Chondrocyte (in vitro differentiated cells): Measurements from ENCODE around the gene LMBRD2. TPM values are rescaled to one million over a fixed set of nuclear protein-coding genes. Genes with fewer than 3 reads are reported as not detected.
A peak's percentile ranks its signal among the peaks of the same experiment; 100 is the strongest.

Experiments used
- DNase-seq: peaks from one replicate; pipeline ENCODE4 v3.0.0; 2021; ENCODE audit warnings: mixed read lengths, low spot score
- H3K27ac Mint-ChIP-seq: one replicate; pipeline ENCODE4 v1.8.0; 2021; ENCODE audit warnings: mild to moderate bottlenecking, moderate library complexity, mixed read lengths; ENCODE audit not compliant: unreplicated experiment
- H3K27me3 Mint-ChIP-seq: 2 replicates; pipeline ENCODE4 v1.8.0; 2021; ENCODE audit warnings: low read depth, mixed read lengths
- H3K36me3 Mint-ChIP-seq: 2 replicates; pipeline ENCODE4 v1.8.0; 2021; ENCODE audit warnings: low read depth, mixed read lengths
- H3K4me1 Mint-ChIP-seq: 2 replicates; pipeline ENCODE4 v1.8.0; 2021; ENCODE audit warnings: low read depth, mild to moderate bottlenecking, mixed read lengths
- H3K4me3 Mint-ChIP-seq: one replicate; pipeline ENCODE4 v1.8.0; 2021; ENCODE audit warnings: mild to moderate bottlenecking, moderate library complexity, mixed read lengths; ENCODE audit not compliant: unreplicated experiment
- H3K9me3 Mint-ChIP-seq: 2 replicates; pipeline ENCODE4 v1.8.0; 2021; ENCODE audit warnings: low read depth, mixed read lengths
- total RNA-seq: library from RNA; stranded (reverse); gene quantifications from 3 replicates; pipeline ENCODE4 v1.2.1, GENCODE V29; 2021
- TF ChIP-seq, protein P1 (sequence below): fragments of 200-600 bp; sonication (generic); IDR thresholded peaks from 2 replicates; pipeline ENCODE4 v1.5.0; 2021; ENCODE audit warnings: antibody characterized with exemption, mild to moderate bottlenecking, moderate library complexity

The LMBRD2 gene
- total RNA-seq, 1 donor from 2014 or later: 11.6 TPM

DNA sequence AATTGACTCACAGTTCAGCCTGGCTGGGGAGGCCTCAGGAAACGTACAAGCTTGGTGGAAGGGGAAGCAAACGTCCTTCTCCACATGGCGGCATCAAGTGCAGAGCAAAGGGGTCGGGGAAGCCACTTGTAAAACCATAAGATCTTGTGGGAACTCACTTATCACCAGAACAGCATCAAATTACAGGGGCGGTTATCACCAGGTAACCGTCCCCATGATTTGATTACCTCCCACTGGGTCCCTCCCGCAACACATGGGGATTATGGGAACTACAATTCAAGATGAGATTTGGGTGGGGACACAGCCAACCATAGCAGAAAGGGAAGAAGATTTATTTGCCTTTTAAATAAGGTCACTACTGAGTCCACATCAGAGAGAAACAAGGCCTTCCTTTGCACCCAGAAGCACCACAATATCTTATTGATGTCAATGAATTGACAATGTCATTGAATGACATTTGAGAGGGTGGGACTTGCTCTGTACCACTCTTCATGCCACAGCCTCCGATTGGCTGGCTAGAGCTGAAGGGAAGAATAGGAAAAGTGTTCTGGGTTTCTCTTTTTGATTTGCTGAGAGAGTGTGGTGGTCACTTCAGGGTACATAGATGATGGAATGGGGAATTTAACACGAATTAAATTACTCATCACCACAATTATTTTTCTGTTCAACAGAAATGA is 11.3 kb upstream of the LMBRD2 start:
- H3K4me1 Mint-ChIP-seq: peaks cover 27% of the 10 kb centered on the region
- no peak overlapping the region for H3K27ac Mint-ChIP-seq
- DNase-seq: no peak
- H3K9me3 Mint-ChIP-seq: no peaks in the 10 kb centered on the region
- no peak overlapping the region for H3K4me3 Mint-ChIP-seq
- H3K27me3 Mint-ChIP-seq: no peaks in the 10 kb centered on the region
- H3K36me3 Mint-ChIP-seq: peaks cover 35% of the 10 kb centered on the region
- TF ChIP-seq, protein P1, sequence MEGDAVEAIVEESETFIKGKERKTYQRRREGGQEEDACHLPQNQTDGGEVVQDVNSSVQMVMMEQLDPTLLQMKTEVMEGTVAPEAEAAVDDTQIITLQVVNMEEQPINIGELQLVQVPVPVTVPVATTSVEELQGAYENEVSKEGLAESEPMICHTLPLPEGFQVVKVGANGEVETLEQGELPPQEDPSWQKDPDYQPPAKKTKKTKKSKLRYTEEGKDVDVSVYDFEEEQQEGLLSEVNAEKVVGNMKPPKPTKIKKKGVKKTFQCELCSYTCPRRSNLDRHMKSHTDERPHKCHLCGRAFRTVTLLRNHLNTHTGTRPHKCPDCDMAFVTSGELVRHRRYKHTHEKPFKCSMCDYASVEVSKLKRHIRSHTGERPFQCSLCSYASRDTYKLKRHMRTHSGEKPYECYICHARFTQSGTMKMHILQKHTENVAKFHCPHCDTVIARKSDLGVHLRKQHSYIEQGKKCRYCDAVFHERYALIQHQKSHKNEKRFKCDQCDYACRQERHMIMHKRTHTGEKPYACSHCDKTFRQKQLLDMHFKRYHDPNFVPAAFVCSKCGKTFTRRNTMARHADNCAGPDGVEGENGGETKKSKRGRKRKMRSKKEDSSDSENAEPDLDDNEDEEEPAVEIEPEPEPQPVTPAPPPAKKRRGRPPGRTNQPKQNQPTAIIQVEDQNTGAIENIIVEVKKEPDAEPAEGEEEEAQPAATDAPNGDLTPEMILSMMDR: no peak

GRCh38 chr5:36161361-36161760 is 9.7 kb upstream of the LMBRD2 start:
- Mint-ChIP-seq H3K27ac (no peak overlapping the region), H3K27me3 (no peaks in the 10 kb centered on the region), H3K9me3 (no peaks in the 10 kb centered on the region), H3K4me3 (no peak overlapping the region), H3K36me3 (peaks cover 25% of the 10 kb centered on the region), H3K4me1 (peaks cover 43% of the 10 kb centered on the region)
- TF ChIP-seq, protein P1: no peak
- DNase-seq: no peak

DNA sequence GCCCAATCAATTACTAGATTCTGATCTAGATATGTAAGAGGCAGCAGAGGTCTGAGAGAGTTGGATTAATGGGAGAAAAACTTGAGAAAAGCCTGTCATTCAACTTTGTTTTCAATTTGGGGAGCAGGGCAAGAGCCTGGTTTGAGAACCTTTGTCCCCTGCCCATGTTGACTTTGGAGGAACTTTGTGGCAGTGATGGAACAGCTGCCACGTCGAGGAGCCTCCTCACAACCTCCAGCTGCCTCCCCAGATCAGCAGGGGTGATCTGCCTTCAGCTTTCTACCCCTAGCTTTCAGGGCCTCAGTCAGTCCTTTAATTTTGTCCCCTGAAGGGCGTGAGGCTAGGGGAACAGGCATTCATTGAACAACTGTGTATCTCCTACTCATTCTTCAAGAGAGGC is 8.9 kb upstream of the LMBRD2 start:
- no peaks in the 10 kb centered on the region for H3K27me3 Mint-ChIP-seq
- no peak overlapping the region for H3K4me3 Mint-ChIP-seq
- no peaks in the 10 kb centered on the region for H3K9me3 Mint-ChIP-seq
- DNase-seq: no peak
- TF ChIP-seq, protein P1: no peak
- peaks cover 25% of the 10 kb centered on the region for H3K36me3 Mint-ChIP-seq
- peaks cover 51% of the 10 kb centered on the region for H3K4me1 Mint-ChIP-seq
- H3K27ac Mint-ChIP-seq: no peak overlapping the region

- no peak for DNase-seq
- Mint-ChIP-seq H3K4me3 (no peak overlapping the region), H3K9me3 (no peaks in the 10 kb centered on the region), H3K27ac (peak overlapping the region; percentile 97), H3K4me1 (peaks cover 67% of the 10 kb centered on the region), H3K36me3 (peaks cover 25% of the 10 kb centered on the region), H3K27me3 (no peaks in the 10 kb centered on the region)
- TF ChIP-seq, protein P1: no peak
These were observed 6.5 kb upstream of the LMBRD2 start for GRCh38 chr5:36158144-36158543.

DNA sequence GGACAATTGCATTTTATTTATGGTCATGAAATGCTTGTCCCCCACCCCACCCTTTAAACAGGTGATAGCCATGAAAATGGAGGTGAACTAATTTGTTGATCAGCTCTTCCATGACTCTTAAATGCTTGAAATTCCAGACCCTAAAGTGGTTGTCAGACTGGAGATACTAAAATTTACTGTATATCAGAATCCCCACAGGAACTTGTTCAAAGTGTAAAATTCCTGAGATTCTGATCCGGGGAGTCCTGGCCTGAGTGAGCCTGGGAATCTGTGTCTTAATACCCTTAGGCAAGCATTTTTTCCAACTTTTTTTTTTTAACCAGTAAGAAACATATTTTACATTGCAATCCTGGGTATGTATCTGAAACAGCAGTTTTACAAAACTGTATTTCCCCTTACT is 4.9 kb upstream of the LMBRD2 start:
- H3K9me3 Mint-ChIP-seq: no peaks in the 10 kb centered on the region
- TF ChIP-seq, protein P1: no peak
- H3K4me1 Mint-ChIP-seq: peaks cover 71% of the 10 kb centered on the region
- H3K36me3 Mint-ChIP-seq: peaks cover 17% of the 10 kb centered on the region
- DNase-seq: no peak
- peak overlapping the region; percentile 97 for H3K27ac Mint-ChIP-seq
- peak overlapping the region; percentile 43 for H3K4me3 Mint-ChIP-seq
- H3K27me3 Mint-ChIP-seq: no peaks in the 10 kb centered on the region
